NCI-H526 (cell line): ENCODE data around the gene TMCC3.
"Not testable (repeated sequence)": the region's sequence is repeated elsewhere in the genome, so short reads cannot be mapped to it uniquely, and the experiment has no call there.

Source experiments
- DNase-seq, 2 experiments: peaks; one replicate each; lab custom pipeline; 2025; lab: John Stamatoyannopoulos, UW

The TMCC3 gene

GRCh38 chr12:94601307-94601706 is 49.0 kb downstream of the TMCC3 start:
- DNase-seq: not testable (repeated sequence)

GRCh38 chr12:94599189-94599588 is 51.2 kb downstream of the TMCC3 start:
- DNase-seq: no peak

DNA sequence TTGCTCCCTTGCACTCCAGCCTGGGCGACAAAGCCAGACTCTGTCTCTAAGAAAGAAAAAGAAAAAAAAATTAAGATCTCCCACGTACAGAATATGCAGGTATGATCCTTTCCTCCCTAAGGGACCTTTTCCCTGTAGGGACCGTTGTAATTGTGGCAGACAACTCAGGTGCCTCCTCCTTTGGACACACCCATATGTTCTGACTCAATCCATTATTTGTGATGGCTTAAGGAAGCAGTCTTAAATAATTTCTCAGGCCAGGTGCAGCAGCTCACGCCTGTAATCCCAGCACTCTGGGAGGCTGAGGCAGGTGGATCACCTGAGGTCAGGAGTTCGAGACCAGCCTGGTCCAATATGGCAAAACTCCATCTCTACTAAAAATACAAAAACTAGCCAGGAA is 53.1 kb downstream of the TMCC3 start:
- no peak for DNase-seq

GRCh38 chr12:94596596-94596995 is 53.8 kb downstream of the TMCC3 start:
- no peak for DNase-seq

DNA sequence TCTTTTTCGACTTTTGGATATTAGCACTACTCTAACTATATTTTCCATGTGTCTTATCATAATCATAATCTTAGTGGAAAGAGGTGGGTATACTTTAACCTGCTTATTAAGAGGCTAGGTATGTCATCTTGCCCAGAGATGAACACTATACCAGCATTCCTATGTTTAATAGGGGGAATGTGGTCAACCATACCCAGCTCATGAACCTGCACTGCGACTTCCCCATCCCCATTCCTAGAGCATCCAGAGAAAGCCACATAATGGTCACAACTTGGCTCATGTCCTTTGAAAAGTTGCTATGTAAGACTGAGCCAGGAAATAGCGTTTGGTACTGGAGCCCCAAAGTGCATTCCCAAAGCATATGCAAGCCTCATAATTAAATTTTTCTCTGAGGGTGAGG is 55.2 kb downstream of the TMCC3 start:
- no peak for DNase-seq

GRCh38 chr12:94594443-94594825 is 55.9 kb downstream of the TMCC3 start:
- DNase-seq: no peak

DNA sequence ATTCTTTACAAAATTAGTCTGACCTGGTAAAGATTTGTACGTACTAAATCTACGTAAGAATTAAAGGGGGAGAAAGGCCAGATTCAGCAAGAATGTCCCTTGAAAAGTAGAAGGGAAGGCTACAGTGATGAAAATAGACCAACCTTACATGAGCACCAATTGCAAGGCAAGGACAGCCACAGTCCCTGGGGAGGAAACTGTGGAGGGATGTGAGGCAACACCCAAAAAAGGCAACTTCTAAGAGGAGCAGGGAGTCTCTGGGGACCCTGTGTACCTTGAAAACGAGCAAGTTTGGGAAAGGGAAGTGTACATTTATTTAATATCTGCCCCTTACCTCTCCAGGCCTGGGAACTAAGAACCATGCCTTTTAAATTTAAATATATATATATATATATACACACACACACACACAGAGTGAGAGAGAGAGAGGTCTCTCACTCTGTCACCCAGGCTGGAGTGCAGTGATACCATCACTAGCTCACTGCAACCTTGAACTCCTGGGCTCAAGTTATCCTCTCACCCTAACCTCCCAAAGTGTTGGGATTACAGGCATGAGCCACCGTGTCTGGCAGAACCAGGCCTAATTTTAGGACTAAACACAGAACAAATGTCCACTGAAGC is 56.4 kb downstream of the TMCC3 start:
- no peak for DNase-seq

- not testable (repeated sequence) for DNase-seq
Measured at GRCh38 chr12:94592723-94593122, 57.6 kb downstream of the TMCC3 start.

DNA sequence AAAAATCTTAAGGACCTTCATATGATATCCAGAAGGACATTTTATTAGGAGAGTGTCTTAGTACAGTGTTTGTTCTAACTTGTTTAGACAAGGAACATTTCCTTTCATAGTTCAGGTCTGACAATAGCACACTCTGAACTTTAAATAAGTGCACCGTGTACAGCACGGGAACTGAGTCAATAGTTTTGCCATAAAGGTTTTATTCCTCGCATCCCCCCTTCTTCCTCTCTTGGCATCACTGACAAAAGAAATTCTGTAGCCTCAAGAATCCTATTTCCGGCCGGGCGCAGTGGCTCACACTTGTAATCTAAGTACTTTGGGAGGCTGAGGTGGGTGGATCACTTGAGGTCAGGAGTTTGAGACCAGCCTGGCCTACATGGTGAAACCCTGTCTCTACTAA is 58.3 kb downstream of the TMCC3 start:
- DNase-seq: no peak

- DNase-seq: no peak
Measured at GRCh38 chr12:94590428-94590827, 59.9 kb downstream of the TMCC3 start.

DNA sequence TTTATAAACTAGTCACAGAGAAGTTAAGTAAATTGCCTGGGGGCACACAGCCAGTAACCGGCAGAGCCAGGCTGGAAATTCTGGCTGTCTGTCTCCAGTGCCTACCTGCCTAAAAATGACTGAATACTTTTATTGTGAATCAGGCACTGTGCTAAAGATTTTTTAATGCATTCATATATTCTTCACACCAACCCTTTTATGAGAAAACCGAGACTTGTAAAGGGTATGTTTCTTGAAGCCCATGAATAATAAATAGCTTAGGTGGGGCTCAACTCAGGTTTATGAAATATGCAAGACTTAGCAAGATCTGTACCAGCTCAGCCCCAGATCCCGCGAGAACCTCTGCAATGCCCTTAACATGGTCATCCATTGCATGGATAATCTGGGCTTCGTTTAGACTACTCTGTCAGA is 60.8 kb downstream of the TMCC3 start:
- DNase-seq: no peak

GRCh38 chr12:94588346-94588745 is 62.0 kb downstream of the TMCC3 start:
- DNase-seq: no peak

DNA sequence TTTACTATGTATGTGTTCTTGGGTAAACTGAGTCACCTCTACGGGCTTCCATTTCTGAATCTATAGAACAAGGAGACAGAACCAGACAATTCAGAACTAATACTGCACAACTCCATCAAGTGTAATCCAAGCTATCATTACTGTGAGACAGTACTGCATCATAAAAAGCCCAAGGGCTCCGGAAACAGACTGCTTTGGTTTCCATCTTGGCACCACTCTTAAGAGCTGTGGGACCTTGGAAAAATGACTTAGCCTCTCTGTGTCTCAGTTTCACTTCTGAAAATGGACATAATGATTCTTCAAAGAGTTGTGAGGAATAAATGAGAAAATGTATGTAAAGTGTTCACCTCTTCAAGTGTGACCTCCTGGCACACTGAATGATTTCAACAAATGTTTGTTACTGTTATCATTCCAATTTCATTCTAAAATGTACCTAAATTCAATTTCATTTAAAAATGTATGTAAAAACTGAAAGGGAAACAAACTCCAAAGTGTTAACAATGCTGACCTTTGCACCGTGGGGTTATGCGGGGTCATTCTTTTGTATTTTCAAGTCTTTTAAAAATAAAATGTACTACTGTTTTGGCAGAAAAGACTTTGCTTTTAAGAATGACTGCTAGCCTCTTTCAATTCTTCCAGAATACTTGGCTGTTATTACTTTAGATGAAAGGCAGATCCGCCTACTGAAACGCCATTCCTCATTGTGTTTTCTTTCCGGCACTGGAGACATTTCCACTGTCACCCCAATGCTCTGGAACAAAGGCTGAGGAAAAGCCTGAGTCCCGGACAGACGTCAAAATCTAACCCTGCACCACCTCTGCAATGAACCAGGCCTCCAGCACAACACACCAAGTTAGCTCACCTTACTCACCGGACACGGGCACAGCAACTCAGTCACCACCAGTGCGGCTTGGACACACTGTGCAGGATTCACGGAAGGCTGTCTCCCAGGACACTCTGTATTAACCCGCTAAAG is 62.8 kb downstream of the TMCC3 start:
- no peak for DNase-seq

- DNase-seq: no peak
Measured at GRCh38 chr12:94586589-94587259, 63.6 kb downstream of the TMCC3 start.

DNA sequence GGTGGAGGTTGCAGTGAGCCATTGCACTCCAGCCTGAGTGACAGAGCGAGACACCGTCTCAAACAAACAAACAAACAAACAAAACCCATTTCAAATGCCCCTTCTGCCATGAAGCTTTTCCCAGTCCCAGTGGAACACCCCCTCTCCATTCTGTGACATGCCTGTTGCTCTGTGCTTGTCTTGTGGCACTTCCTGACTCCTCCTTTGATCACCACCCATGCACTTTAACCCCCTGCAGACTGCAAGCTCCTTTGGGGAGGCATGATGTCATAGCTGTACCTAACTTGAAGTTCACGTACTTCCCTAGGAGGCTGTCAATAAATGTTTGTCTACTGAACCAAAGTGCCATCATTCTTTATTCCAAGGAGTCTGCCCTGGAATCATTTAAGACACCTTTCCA is 64.7 kb downstream of the TMCC3 start:
- no peak for DNase-seq

DNA sequence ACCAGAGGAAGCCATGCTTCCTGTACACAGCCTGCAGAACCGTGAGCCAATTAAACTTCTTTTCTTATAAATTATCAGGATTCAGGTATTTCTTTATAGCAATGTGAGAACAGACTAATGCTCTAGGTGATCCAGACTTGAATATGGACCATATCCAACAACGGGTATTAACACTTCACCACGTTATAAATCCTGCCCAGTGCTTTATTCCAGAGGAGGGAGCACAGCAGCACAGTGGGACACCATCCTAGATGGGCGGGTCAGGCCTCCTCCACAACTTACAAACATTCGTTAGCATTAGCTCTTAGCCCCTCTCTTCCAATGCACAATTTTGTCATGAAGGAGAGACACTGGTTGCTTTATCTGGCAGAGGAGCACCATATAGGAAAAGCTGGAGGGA is 66.0 kb downstream of the TMCC3 start:
- no peak for DNase-seq

DNA sequence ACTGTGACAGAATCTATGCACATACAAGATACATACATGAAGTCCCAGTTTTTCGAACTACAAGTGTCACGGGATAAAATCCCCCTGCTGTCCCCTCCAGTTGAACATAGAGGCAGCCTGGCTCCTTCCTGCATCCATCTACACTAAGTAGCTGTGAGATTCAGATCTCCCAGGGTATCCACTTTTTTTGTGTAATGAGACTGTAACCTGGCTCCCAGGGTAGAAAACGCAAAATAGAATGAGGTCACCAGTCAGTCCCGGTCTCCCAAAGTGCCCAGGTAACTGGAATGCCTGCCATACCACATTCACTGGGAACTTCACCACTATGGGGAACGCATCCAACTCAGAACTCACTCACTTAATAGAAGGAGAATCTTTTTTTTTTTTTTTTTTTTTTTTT is 67.8 kb downstream of the TMCC3 start:
- DNase-seq: no peak

DNA sequence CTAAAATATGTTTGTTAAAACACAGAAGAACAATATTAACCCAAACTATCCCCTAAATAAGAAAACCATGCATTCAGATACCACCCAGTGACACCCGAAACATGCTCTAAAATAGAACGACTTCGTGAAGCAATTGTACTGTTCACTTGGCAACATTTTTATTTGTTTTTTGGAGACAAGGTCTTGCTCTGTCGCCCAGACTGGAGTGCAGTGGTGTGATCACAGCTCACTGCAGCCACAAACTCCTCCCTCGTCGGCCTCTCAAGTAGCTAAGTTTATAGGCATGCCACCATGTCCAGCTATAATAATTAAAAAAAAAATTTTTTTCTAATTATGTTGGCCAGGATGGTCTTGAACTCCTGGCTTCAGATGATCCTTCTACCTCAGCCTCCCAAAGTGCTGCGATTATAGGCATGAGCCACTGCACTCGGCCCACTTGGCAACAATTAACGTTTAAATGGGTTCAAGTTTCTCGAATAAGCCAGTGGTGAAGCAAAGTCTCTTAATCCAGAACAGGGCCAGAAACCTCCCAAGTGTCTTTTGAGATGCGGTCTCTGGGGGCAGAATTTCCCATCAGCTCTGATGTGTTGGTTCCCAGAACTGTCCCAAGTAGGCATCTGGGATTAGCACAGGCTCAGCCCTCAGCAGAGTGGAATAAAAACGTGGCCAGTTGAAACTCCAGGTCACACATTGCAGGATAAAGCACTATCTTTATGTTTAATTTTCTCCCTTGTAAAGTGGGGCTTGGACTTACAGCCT is 74.5 kb downstream of the TMCC3 start:
- DNase-seq: no peak

DNA sequence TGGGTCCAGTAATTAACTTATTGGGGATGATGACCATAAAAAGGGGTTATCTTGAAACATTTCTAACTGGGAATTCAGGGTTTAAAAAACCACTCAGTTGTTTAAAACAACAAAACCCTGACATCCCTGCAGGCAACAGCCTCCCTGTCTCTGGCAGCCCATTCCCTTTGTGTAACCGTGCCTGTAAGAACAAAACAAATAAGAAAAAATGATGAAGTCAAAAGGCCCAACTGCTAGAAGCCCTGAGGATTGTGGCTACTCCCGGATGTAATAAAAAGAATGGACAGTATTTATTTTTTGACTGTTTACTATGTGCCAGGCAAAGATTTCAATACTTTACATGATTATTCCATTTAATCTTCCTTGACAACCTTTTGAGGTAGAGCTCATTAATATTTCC is 75.3 kb downstream of the TMCC3 start:
- DNase-seq: no peak

DNA sequence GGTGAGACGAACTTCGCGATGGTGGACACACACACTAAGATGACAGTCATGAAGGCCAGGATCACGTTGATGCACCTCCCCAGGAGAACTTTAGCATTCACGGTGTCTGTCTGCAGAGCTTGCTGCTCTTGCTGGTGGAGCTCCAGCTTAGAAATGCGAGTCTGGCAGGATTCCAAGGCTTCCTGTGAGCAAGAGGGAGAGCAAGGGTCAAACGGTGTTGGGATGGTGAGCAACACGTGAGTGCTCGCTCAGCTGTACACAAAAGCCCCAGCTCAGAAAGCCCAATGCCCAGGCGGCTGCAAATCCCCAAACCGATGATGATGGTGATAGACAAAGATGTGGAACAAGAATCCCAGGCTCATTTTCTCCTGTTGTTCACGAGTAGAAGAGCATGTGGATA is 78.8 kb downstream of the TMCC3 start:
- peak in 1 of 2 experiments; percentile 6 for DNase-seq

DNA sequence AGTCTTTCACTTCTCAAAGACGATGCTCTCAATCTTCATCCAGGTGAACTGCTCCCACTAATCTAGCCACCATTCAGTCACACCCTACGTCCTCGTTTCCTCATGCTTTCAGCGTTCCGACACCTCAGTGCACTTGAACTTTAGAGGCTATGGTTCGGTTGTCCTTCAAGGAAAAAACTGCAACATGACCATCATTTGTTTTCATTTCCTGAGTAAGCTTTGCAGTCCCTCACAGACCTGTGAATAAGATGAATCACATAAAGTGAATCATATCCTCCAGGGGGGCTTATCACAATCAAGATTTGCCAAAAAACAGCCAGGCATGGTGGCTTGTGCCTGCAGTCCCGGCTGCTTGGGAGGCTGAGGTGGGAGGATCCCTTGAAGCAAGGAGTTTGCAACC is 80.2 kb downstream of the TMCC3 start:
- no peak for DNase-seq

DNA sequence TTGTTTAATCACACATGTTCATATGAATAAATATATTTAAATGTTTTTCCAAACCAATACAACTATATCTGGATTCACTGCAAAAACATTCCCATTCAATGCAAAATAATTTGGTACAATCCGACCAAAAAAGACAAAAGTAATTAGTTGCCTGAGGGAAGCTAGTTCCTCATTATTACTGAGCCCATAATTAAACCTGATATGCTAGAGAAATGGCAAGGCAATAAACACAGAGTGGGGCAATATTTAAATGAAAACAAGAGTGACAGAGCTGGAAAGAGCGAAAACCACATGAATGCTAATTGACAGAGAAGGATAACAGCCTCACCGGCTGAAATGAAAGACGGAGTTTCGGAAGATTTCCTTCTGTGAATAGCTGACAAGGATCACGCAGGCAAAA is 82.6 kb downstream of the TMCC3 start:
- peak in 1 of 2 experiments; percentile 14 for DNase-seq
